Heart left ventricle (tissue), 13 donors: ENCODE measurements around the gene SMURF1.

ENCODE experiments used
- CTCF ChIP-seq, 12 donors: fragments of 200-600 bp; sonication (generic) in 4 of 12; IDR thresholded peaks; one replicate each; pipeline versions ENCODE4 v1.5.0 to v1.8.0; 2018 to 2022; ENCODE audit warnings: antibody characterized with exemption in 12 of 12, mild to moderate bottlenecking in 5 of 12
- POLR2A ChIP-seq, 2 donors: fragments of 450-650 bp; IDR thresholded peaks; one replicate each; pipeline ENCODE4 v1.6.1; 2017; ENCODE audit warnings: antibody characterized with exemption in 2 of 2, mild to moderate bottlenecking in 2 of 2, moderate library complexity in 2 of 2
- donor health status: ischemic (EF 13 %, LVEDD 7.1; RV severe dilation, severe dysfunction).
- donor health status: DM: no; HTN: yes; CAD: no.
- donor health status: DM: no; HTN: no; CAD: no.
- donor health status: ischemic (EF 25% LVEDD 6.9; RV normal size, moderate dysfunction).
- donor health status: ischemic (EF 25% LVEDD 5.7; RV mildly dilated, moderate dysfunction).
- donor health status: ischemic (EF 35%, LVEDD 5.7; RV mildly dilated, moderate dysfunction).
- donor health status: nonischemic (EF 11% LVEDD 7.7; RV severe dilation, severe dysfunction).
- donor health status: DM: yes; HTN: yes; CAD: no.
- donor health status: PGD.
- donor health status: ischemic (EF 29% LVEDD 5.4; RV normal size, mild dysfunction).
- donor health status: nonischemic (EF 23%, LVEDD 6.1; RV moderate dilation, normal function).

- no peak for TF ChIP-seq CTCF (IDR thresholded peaks at IDR 0.05)
- no peak for TF ChIP-seq POLR2A (IDR thresholded peaks at IDR 0.05)
These were observed 113.5 kb downstream of the SMURF1 start for GRCh38 chr7:99030457-99030856.
